Mucosa of gallbladder (tissue), 1 donor: ENCODE data around the gene MLLT10. TPM values are rescaled to one million over a fixed set of nuclear protein-coding genes. Genes with fewer than 3 reads are reported as not detected.

Experiments used
- DNase-seq: peaks from one replicate; pipeline ENCODE4 v3.0.0-alpha.2; 2020; ENCODE audit warnings: low spot score
- total RNA-seq: library from RNA; stranded (reverse); gene quantifications from one replicate; pipeline ENCODE4 v1.2.1, GENCODE V29; 2021
- donor health status: DM: no; HTN: no; CAD: no.

The MLLT10 gene
- total RNA-seq, 1 donor from 2014 or later: 33.0 TPM

DNA sequence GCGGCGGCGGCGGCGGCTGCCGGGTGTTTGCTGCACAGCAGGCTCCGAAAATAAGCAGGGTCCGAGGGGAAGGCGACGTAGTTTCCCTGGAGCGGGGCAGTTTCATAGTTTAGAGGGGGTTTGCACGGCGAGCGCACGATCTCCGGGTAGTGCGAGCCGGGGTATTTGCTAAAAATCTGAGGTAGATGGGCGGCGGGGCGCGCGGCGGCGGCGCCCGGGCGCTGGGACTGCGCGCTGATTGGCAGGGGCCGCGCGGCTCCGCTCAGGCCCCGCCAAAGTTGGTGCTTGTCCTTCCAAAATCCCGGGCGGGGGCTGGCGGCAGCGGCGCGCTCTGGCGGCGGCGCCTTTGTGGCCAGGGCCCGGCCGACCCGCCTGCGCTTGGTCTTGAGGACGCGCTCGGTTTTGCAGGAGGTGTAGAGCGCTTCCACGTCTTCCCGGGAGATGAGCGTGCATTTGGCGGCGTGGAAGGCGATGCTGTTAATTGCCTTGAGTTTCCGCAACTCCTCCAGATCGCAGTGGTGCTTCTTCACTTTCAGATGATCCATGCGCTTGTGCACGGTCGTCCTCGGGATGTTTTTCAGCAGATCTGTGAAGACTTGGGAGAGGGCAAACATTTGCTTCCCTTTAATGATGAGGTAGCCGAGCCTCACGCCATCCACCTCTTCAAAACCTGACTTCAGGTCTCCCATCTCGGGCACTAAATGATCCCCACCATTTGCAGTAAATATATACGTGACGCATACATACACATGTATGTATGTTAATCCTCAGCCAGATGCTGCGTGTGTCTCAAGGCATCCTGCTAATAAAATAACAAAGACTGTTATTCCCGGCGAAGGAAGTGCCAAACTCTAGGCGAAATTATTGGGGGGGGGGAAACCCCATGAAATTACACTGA is 16.6 kb upstream of the MLLT10 start:
- DNase-seq: no peak

- no peak for DNase-seq
Measured at GRCh38 chr10:21518149-21518640, 15.8 kb upstream of the MLLT10 start.

GRCh38 chr10:21518641-21519396 is 15.2 kb upstream of the MLLT10 start:
- no peak for DNase-seq

DNA sequence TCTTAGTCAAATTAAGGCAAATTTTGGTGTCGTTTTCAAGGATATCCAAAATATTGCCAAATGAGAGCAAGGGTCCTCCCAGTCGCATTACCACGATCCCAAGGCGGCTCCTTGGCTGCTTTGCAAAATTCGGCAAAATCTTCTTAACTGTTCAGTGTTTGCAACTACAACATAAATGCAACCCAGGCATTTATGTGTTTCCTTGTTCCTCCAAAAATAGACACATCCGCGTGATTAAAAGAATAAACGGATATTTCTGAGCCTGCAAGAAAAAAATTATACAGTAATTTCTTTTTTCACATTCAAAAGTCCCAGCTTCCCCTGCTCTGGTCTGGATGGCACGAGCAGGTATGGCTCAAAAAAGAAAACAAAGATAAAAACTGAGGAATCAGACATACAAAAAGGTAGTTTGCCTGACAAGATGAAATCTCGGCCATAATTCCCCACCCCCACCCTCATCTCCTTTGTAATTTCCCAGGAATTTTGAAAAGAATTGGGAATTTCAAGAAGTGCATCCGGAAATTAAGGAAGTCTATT is 14.6 kb upstream of the MLLT10 start:
- DNase-seq: no peak

DNA sequence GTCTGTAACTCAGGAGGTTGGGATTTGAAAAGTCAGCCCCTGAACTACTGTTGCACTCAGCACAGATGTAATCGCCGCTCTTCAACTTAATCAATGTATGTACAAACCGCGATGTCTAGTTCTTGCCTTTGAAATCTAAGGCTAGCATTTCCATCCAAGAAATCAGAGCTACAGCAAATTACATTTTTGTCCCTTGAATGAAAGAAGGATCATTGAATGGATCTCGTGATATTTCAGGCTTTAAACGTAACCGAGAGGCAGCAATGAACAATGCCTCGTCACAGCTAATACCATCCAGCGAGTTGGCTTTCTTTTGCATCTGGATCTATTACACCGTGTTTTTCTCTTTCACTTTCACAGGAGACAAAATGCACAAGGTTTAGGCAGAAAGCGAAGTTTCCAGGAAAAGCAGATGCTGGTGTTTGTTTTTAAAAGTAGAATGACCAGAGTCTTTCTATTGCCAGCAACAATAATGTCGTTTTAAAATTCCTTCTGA is 14.0 kb upstream of the MLLT10 start:
- no peak for DNase-seq

DNA sequence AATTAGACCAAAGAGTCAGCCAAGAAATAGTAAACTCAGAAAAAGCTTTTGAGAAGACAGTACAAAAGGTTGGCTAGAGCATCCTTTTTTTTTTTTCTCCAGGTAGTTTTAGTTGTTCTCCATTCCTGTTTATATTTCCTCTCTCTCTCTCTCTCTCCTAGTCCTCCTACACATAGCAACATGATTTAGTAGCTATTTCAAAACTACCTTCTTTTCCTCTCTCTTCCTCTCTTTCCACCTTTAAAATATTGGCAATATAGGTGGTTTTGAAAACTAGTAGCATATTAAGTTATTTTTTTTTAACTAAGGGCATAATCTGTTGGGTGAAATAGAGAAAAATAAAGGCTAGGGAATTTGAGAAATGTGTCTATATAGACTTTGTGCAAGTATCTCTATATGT is 13.5 kb upstream of the MLLT10 start:
- no peak for DNase-seq

DNA sequence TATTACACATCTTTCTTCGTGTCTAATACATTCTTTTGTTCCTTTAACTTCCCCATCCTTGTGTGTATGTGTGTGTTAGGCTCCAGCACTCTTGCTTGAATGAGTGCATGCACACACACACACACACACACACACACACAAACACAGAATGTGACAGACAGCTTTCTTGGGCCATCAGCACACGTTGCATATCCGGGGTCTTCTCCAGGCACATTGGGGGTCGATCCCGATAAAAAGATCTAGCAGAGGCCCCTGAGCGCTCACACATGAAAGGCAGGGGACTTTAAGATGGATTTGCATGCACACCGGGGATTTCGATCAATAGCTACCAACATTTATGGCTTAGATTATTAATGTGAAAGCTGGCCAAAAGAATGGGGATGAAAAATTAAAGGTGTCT is 13.1 kb upstream of the MLLT10 start:
- no peak for DNase-seq

GRCh38 chr10:21521751-21522533 is 12.1 kb upstream of the MLLT10 start:
- DNase-seq: no peak

DNA sequence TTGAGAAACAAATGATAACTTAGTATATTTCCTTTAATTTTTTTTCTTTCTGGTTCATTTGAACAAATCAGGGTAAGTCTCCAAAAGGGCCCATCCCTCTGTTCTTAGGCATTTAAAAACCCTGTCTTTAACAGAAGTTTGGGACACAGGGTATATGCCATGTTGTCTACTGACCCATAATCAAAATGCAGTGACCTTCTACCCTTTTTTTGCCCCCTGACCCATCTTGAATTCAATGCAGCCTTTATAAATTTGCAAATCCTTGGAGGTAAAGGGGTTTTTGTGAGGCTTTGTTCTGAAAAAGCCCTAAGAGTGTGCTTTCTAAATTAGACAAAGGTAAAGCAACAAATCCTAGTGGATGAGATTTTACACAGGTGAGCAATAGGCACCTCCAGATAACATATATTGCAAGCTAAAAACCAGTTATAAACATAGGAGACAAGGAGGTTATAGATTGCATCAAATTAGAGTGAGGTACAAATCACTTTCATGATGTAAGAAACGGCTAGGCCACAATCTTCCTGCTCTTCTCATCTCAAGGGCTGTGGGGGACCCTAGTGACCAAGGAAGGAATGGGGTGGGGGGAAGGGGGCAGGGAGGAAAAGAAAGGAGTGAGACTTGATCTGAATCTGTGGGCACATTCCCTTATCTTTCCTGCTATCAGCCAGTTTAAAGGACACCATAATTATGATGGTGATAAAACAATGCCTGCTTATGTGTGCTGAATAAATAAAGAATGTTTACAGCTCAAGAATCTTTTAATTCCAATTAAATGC is 11.2 kb upstream of the MLLT10 start:
- no peak for DNase-seq

- DNase-seq: no peak
Measured at GRCh38 chr10:21523557-21524008, 10.4 kb upstream of the MLLT10 start.

DNA sequence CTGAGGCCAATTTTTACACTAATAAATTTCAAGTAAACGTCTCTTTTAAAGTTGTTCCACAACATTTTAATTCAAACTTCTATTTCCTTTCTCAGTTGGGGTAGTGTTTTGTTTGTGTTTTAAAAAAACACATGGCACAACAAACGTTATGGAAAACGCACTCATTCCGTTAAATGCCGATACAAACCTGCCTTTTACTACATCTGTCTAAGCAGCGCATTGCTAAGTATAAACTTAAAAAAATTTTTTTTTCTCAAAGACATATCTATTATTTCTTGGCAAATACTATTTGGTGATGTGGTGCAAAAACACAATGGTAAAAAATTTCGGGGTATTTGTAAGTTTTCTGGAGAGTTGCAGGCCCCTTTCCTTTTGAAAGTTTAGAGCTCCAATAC is 9.9 kb upstream of the MLLT10 start:
- no peak for DNase-seq

DNA sequence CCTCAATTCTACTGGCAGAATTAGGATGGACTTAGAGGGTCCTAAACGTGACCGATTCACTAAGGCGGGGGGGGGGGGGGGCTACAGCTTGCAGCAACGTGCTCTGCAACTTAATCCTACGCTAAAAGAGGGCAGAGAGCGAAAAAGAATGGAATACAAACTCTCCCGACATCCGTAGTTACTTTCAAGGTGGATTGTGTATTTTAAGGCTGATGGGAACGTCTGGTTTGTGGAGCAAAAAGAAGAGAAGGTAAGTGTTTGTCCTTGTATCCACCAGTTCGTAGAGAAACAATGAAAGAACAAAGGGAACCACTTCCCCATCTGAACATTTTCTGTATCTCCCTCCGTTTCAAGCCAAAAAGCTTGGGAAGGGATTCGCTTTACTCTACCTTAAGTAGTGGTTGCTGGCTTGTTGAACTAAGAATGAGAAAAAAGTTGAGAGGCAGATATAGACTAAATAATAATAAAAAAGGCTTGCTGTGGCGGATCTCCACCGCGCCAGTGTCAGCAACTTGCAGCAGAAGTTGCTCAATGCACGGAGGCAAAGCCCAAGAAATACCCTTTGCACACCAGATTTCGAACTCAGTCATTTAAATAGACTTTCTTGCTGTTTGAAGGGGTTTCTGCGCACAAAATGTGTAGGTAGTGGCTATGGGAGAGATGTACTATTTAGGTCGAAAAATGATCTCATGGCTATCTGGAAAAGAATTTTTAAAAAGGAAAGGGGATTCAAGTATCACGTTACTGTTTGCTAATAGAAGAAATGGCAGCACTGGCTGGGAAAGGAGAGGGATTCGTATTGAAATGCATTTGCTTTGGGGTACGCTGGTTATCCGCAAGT is 9.3 kb upstream of the MLLT10 start:
- DNase-seq: no peak

DNA sequence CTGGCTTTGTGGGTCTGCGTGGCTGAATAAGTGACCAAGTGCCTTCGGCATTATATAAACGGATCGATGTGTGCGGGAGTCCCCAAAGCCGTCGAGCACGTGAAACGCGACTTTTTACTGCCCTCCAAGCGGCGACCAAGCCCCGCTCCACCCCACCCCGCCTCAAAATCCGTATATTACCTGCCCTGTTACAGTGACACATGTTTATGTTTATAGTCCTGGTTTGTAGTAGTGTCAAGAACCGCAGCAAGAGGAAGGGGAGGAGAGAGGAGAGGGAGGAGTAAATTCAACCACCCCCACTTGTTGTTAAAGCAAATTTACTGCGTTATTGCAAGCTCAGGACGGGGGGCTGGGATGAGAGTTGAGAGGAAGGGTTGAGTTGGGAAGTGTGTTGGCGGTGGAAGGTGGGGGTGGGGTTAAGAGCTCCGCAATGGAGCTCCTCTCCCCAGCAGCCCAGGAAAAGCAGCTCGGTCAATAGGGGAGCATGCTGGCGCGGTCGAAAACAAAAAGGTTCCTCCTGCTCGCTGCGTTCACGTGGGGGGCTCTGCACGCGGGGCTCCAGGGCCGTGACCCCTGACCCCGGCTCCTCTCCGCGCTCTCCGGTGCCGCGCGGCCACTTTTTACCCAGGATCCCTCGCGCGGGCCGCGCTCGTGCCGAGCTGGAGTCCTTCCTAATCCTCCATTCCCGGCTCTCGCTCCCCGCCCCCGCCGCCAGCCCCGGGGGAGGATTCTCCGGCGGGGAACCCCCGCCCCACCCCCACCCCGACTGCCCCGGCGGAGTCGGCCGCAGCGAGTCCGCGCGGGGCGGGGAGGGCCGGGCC is 8.5 kb upstream of the MLLT10 start, which contains the start of gene SKIDA1:
SKIDA1 (minus strand) TSS at position 316 of the 821 bp plus-strand sequence. CDS start 7,860 bp downstream, outside the sequence.
- peak; percentile 81 for DNase-seq

DNA sequence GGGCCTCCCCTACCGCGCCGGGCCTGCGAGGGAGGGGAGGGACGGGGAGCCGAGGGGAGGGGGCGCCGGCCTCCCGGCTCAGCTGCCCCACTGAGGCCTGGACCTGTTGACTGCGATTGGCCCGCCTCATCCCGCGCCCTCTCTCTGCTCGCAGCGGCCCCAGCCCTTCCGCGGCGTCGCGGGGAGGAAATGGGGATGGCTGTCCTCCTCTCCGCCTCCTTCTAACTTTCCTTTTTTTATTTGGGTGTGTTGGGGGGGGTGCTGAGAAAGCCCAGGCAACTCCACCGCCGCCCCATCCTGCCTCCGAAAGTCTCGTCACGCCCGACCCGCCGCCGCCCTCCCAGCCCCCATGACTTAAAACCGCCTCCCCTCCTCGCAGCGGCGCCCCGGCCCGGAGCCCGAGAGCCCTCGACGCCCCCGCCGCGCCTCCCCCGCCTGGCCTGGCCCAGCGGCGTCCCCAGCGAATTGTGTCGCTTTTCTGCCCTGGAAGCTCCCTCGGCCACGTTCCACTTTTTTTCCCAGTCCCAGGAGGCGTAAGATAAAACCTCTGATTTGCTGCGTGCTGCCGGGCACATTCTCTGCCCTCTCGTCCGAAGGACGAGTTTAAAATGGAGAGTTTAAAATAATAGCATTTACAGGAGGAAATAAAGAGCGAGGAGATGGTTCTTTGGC is 7.7 kb upstream of the MLLT10 start:
- peak; percentile 66 for DNase-seq

- DNase-seq: peak; percentile 42
Measured at GRCh38 chr10:21526860-21527597, 7.0 kb upstream of the MLLT10 start.

- DNase-seq: no peak
Measured at GRCh38 chr10:21527598-21528235, 6.3 kb upstream of the MLLT10 start.
